RPMI8226 (cell line): ENCODE data around the gene ARL3.
"Not testable (repeated sequence)": the region's sequence is repeated elsewhere in the genome, so short reads cannot be mapped to it uniquely, and the experiment has no call there.

Experiments
- DNase-seq: peaks from one replicate; pipeline ENCODE4 v3.0.0-alpha.2; 2015

Gene ARL3

GRCh38 chr10:102670065-102670670 lies 44.0 kb downstream of the ARL3 start:
- no peak for DNase-seq

GRCh38 chr10:102669206-102670064 lies 44.8 kb downstream of the ARL3 start:
- DNase-seq = no peak

GRCh38 chr10:102668326-102669107 lies 45.7 kb downstream of the ARL3 start:
- no peak for DNase-seq

GRCh38 chr10:102667411-102667810 lies 46.8 kb downstream of the ARL3 start:
- not testable (repeated sequence) for DNase-seq

- DNase-seq = no peak
These were observed 48.2 kb downstream of the ARL3 start for GRCh38 chr10:102665904-102666509.

DNA sequence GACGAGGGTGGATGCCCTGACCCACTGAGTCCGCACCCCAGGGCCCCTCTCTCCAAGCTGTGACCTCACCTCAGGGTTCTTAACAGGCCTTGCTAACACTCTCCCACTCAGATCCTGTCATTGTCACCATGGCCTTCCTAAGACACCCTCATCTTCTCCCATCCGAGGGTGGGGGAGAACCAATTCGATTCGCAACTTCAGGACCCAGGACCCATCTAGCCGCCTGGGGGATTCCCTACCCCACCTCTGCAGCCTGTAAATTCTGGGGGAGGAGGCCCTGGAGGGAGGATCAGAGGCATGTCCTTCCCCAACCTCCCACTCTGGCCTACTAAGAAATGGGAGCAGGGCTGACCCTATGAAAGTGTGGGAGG lies 52.6 kb downstream of the ARL3 start:
- no peak for DNase-seq

GRCh38 chr10:102660888-102661657 lies 53.1 kb downstream of the ARL3 start:
- peak; percentile 89 for DNase-seq

GRCh38 chr10:102658802-102659201 lies 55.4 kb downstream of the ARL3 start:
- no peak for DNase-seq

DNA sequence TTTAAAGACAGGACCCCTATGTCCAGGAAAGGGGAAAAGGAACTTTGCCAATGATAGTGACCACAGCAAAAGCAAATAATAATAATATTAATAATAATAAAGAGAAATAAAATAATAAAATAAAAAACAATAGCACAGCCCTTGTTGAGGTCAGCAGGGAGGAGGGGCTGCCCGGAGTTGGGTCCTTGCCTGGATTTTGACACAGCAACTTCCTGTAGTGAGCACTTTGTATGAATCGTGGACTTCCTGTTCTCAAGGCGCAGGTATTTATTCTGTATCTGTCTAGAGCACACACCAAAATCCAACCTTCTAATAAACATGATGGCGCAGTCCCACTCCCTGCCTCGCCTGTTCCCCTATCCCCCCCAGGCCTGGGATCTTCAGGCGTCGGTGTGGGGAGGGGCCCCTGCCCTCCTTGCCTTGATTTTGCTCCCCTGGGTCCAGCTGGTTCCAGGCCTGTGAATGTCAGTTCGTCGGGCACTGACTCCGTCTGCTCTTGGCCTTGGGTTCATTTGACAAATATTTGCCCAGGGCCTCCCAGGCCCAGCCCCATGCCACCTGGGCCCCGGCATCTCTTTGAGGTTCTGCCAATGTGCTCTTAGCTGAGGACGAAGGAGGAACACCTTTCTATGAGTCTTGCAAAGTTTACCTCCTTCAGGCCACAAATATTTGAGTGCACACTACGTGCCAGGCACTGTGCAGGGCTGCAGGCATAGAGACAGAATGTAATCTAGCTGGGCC lies 56.0 kb downstream of the ARL3 start:
- no peak for DNase-seq

GRCh38 chr10:102657451-102657850 lies 56.7 kb downstream of the ARL3 start:
- DNase-seq = no peak

DNA sequence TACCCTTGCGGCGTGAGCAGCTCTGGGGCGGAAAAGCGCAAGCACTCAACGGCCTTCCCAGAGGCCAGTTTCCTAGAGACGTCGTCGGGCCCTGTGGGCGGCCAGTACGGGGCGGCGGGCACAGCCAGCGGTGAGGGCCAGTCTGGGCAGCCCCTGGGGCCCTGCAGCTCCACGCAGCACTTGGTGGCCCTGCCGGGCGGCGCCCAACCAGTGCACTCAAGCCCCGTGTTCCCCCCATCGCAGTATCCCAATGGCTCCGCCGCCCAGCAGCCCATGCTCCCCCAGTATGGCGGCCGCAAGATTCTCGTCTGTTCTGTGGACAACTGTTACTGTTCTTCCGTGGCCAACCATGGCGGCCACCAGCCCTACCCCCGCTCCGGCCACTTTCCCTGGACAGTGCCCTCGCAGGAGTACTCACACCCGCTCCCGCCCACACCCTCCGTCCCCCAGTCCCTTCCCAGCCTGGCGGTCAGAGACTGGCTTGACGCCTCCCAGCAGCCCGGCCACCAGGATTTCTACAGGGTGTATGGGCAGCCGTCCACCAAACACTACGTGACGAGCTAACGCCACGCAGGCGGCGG lies 57.3 kb downstream of the ARL3 start:
- DNase-seq = no peak

GRCh38 chr10:102656026-102656425 lies 58.2 kb downstream of the ARL3 start:
- no peak for DNase-seq

- DNase-seq = no peak
These were observed 59.2 kb downstream of the ARL3 start for GRCh38 chr10:102654969-102655368.

GRCh38 chr10:102654566-102654965 lies 59.6 kb downstream of the ARL3 start:
- DNase-seq = no peak

GRCh38 chr10:102653060-102653459 lies 61.1 kb downstream of the ARL3 start:
- no peak for DNase-seq

DNA sequence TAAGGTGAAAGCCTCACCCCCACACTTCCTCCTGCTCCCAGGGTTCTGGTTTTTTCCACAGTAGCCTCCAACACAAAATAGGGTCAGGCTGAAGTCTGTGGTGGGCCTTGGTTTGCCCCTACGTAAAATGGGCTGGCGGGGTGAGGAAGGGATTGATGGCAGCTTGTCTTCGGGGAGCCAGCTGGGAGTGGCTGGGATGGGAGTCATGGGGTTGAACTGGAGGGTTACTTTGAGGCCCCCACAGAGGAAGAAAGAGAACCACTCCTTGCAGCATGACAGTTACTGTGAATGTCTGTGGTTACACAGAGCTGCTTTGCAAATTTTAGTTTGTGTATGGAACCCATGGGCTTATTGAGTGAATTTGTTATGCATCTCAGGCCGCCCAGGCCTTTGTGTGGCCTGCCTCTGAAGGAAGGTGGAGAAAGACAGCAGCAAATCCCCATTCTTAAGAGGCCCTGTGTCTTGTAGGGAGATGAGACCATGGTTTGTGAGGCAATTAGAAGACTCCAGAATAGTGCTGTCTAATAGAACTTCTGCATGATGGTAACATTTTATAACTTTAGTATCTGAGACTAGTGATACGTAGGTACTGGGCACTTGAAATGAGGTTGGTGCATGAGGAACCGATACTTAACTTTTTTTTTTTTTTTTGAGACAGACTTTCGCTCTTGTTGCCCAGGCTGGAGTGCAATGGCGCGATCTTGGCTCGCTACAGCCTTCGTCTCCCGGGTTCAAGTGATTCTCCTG lies 61.9 kb downstream of the ARL3 start:
- DNase-seq = no peak

- no peak for DNase-seq
These were observed 62.6 kb downstream of the ARL3 start for GRCh38 chr10:102651455-102652169.

GRCh38 chr10:102650655-102651454 lies 63.3 kb downstream of the ARL3 start:
- no peak for DNase-seq
